RWPE1 (cell line): ENCODE data around the gene OR2T34.
"Not testable (repeated sequence)": the region's sequence is repeated elsewhere in the genome, so short reads cannot be mapped to it uniquely, and the experiment has no call there.

Experiments
- CTCF ChIA-PET: fragments of 350-600 bp; sonication (Branson Sonifier 250); formaldehyde crosslinking; extraction: SDS; loops from one replicate; lab custom pipeline; 2021; lab: Yijun Ruan, JAX
- POLR2A ChIA-PET: fragments of 400-600 bp; formaldehyde crosslinking; extraction: SDS; loops from one replicate; lab custom pipeline; 2020; ENCODE audit warnings: antibody characterized with exemption; ENCODE audit not compliant: low non-redundant PET; lab: Yijun Ruan, JAX
- DNase-seq: peaks from one replicate; pipeline ENCODE4 v3.0.0; 2012; ENCODE audit warnings: low spot score
- H3K27ac ChIP-seq: fragments of 450-650 bp; 2 replicates; pipeline ENCODE4 v1.5.1; 2017
- TF ChIP-seq, protein P1 (sequence below): fragments of 450-650 bp; conservative IDR thresholded peaks from 2 replicates; pipeline ENCODE4 v1.5.1; 2017; ENCODE audit warnings: low read depth, mild to moderate bottlenecking

The OR2T34 gene

GRCh38 chr1:248589334-248589733 lies 14.8 kb upstream of the OR2T34 start:
- H3K27ac ChIP-seq = no peak overlapping the region
- ChIA-PET POLR2A (no interaction called here), CTCF (no interaction called here)
- DNase-seq = no peak
- TF ChIP-seq, protein P1, sequence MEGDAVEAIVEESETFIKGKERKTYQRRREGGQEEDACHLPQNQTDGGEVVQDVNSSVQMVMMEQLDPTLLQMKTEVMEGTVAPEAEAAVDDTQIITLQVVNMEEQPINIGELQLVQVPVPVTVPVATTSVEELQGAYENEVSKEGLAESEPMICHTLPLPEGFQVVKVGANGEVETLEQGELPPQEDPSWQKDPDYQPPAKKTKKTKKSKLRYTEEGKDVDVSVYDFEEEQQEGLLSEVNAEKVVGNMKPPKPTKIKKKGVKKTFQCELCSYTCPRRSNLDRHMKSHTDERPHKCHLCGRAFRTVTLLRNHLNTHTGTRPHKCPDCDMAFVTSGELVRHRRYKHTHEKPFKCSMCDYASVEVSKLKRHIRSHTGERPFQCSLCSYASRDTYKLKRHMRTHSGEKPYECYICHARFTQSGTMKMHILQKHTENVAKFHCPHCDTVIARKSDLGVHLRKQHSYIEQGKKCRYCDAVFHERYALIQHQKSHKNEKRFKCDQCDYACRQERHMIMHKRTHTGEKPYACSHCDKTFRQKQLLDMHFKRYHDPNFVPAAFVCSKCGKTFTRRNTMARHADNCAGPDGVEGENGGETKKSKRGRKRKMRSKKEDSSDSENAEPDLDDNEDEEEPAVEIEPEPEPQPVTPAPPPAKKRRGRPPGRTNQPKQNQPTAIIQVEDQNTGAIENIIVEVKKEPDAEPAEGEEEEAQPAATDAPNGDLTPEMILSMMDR = no peak

GRCh38 chr1:248585266-248585665 lies 10.7 kb upstream of the OR2T34 start:
- TF ChIP-seq, protein P1 = no peak
- POLR2A ChIA-PET = no interaction called here
- H3K27ac ChIP-seq = no peak overlapping the region
- no peak for DNase-seq
- CTCF ChIA-PET = no interaction called here

DNA sequence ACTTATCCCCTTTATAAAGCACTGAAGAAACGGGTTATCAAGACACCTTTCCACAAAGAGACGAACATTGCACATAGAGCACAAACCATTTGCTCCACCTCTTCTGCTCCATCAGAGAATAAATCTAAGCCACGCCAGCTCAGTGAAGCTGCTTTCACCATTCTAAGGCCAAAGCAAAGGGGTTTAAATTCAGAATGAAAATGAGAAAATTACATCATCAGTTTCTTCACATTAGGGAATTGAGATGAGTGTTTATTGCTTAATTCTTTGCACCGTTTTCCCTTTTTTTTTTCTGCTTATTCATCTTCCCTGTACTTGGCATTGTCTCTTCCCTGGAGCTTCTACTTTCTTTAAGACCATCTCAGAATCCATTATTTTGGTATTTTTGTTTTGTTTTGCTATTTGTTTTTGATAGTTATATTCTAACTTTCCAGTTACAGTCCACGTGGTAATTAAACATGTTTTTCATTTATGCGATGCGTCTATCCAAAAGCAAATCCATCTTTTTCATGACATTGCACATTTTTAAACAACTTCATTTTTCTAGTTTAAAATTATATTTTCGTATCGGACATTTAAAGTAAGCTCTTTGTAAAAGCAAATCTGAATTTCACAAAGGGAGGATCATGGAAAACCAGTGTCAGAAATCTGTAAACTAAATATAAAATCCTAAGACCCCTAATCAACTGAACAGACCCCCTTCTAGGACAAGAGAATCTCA lies 1.9 kb upstream of the OR2T34 start:
- POLR2A ChIA-PET = no interaction called here
- no peak overlapping the region for H3K27ac ChIP-seq
- TF ChIP-seq, protein P1 = no peak
- CTCF ChIA-PET = interaction anchor here (0.9 kb wide), 1 partner anchor 166 kb away, joined by 3 read pairs; no protein-coding TSS in a partner anchor
- no peak for DNase-seq

- DNase-seq, POLR2A ChIA-PET, CTCF ChIA-PET, H3K27ac ChIP-seq: not testable (repeated sequence)
Observed at GRCh38 chr1:248573856-248574255, 701 bp downstream of the OR2T34 start.

DNA sequence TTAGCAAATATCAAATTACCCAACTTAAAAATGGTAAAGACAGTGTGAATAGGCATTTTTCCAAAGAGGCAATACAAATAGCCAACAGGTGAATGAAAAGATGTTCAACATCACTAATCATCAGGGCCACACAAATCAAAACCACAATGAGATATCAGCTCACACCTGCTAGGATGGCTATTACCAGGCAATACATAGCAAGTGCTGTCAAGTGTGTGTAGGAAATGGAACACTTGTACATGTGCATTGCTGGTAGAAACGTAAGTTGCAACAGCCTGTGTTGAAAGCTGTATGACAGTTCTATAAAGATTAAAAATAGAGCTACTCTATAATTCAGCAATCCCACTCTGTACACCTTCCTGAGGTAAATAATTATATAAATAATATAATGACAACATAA lies 2.5 kb downstream of the OR2T34 start:
- POLR2A ChIA-PET, H3K27ac ChIP-seq, CTCF ChIA-PET, DNase-seq: not testable (repeated sequence)

DNA sequence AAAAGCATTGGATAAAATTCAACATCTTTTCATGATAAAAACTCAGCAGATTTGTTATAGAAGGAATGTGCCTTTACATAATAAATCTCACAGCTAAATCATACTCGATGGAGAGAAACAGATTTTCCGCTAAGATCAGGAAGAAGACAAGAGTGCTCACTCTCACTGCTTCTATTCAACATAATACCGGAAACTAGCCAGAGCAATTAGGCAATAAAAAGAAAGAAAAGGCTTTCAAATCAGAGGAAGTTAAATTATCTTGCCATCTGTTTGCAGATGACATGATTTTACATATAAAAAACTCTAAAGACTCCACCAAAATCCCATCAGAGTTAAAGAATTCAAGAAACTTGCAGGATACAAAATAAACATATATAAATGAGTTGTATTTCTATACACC lies 3.7 kb downstream of the OR2T34 start:
- H3K27ac ChIP-seq, DNase-seq, POLR2A ChIA-PET, CTCF ChIA-PET: not testable (repeated sequence)

- DNase-seq, POLR2A ChIA-PET, H3K27ac ChIP-seq, CTCF ChIA-PET: not testable (repeated sequence)
Observed at GRCh38 chr1:248569049-248569448, 5.5 kb downstream of the OR2T34 start.

- POLR2A ChIA-PET, DNase-seq, H3K27ac ChIP-seq: not testable (repeated sequence)
- CTCF ChIA-PET = interaction anchor here (0.5 kb wide), 1 partner anchor 209 kb away, joined by 3 read pairs; no protein-coding TSS in a partner anchor
Observed at GRCh38 chr1:248565530-248566373, 8.8 kb downstream of the OR2T34 start.

GRCh38 chr1:248562672-248563071 lies 11.9 kb downstream of the OR2T34 start, which contains the start of gene OR2T29:
Gene OR2T29 (minus strand): TSS chr1:248562772. CDS start chr1:248559491, 3,281 bp downstream.
- POLR2A ChIA-PET, DNase-seq, CTCF ChIA-PET, H3K27ac ChIP-seq: not testable (repeated sequence)

GRCh38 chr1:248551027-248551426 lies 23.5 kb downstream of the OR2T34 start:
- POLR2A ChIA-PET, DNase-seq, CTCF ChIA-PET, H3K27ac ChIP-seq: not testable (repeated sequence)

DNA sequence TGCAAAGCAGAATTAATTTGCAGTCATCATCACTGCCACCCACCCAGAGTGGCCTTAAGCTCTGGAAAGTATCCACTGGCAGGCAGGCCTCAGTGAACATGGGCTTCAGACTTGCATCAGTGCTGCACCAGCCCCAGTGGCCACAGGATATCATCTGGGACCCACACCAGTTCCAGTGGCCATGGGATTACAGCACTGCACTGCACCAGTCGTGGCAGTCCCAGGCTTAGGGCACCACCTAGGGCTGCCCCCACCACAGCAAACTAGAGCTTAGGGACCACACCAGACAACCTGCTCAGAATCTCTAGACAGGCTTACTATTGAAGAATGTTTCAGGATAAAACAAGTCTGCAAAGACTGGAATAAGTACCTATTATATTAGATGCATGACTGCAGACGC lies 27.2 kb downstream of the OR2T34 start:
- H3K27ac ChIP-seq, POLR2A ChIA-PET, DNase-seq, CTCF ChIA-PET: not testable (repeated sequence)

GRCh38 chr1:248537449-248537848 lies 37.1 kb downstream of the OR2T34 start:
- CTCF ChIA-PET, DNase-seq, H3K27ac ChIP-seq, POLR2A ChIA-PET: not testable (repeated sequence)
